ENCODE data around the gene PHACTR1. TPM values are rescaled to one million over a fixed set of nuclear protein-coding genes. Genes with fewer than 3 reads are reported as not detected.

The PHACTR1 gene
- total and polyA plus RNA-seq, 9 of the 15 experiments (the other 6 are each of a cell fraction or from before 2014, with no cell fraction given), result 11.5 to 32.6 (median 22.0) TPM

DNA sequence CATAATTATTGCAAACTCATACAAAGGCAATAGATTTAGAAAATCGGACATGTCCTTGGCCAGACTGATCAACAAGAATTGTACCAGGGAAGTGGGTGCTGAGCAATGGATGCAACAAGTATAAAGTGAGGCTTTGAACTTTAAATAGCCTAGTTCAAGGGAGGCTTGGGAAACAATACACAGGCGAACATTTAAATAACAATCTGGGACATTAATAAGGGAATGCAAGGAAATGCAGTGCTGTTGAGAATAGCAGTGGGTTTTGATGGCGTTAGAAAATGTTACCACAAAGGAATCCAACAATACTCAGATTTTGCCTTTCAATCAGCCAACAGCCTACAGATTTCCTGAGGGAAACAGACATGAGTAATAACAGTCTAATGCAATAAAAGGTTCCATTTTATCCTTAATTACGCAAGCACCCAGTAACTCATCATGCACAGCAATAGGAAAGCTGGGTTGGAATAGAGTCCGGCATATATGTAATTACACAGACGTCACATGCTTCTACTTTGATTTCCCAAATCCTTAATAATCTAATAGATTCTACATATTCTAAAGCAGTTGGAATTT, 134.6 kb downstream of the PHACTR1 start:
- no peaks in the 10 kb centered on the region for H3K4me1 ChIP-seq (replicated peaks in 1 of 2; ENCODE audit: control insufficient read depth in 2 of 2, insufficient read depth in 2 of 2, low read length in 2 of 2)
- no TSS peak for BruUV-seq (replicated peaks)
- H2AFZ ChIP-seq (ENCODE audit: low read depth, low read length), result no peak overlapping the region
- H4K20me1 ChIP-seq (replicated peaks; ENCODE audit: control insufficient read depth, insufficient read depth, low read length), result no peaks in the 10 kb centered on the region
- H3K4me3 ChIP-seq, result no peak overlapping the region
- in situ Hi-C loops (cut with MboI) (no loop called here), intact Hi-C loops (cut with micrococcal nuclease) (no loop called here)
- WGBS (ENCODE audit: insufficient coverage, low coverage, missing lambda C conversion rate), result 0% methylated on average over 6 of the region's 6 CpGs
- H3K9ac ChIP-seq (ENCODE audit: insufficient read depth in 1 of 2, low read depth in 2 of 2, low read length in 2 of 2), result no peak overlapping the region
- H3K9me1 ChIP-seq (ENCODE audit: control insufficient read depth, insufficient read depth, low read length), result no peaks in the 10 kb centered on the region
- no peak overlapping the region for H3K4me2 ChIP-seq (ENCODE audit: insufficient read depth, low read length)
- peaks cover 0 to 8% of the 10 kb centered on the region in 2 experiments; a peak in 2 of 5 replicates for H3K27me3 ChIP-seq (ENCODE audit: control insufficient read depth in 2 of 2, insufficient read depth in 2 of 2, low read length in 2 of 2)
- ATAC-seq (no peak), FAIRE-seq (no peak), DNase-seq (ENCODE audit: extremely low read depth in 1 of 4, low spot score in 3 of 4) (no peak)
- CTCF ChIA-PET (ENCODE audit: low intra/inter-chr PET ratio), result no interaction called here
- H3K27ac ChIP-seq (ENCODE audit: extremely low read depth, low read depth, low read length), result no peak overlapping the region
- no peaks in the 10 kb centered on the region for H3K36me3 ChIP-seq (ENCODE audit: control insufficient read depth, insufficient read depth, low read length)
- POLR2A ChIA-PET, result no interaction called here
- H3K9me3 ChIP-seq (replicated peaks; ENCODE audit: control insufficient read depth, insufficient read depth, low read depth, low read length), result no peaks in the 10 kb centered on the region
- H3K79me2 ChIP-seq (ENCODE audit: control insufficient read depth, insufficient read depth, low read length), result no peaks in the 10 kb centered on the region
- TF ChIP-seq DDX20 (tag; IDR thresholded peaks at IDR 0.05; ENCODE audit: low read depth) (no peak), MXI1 (IDR thresholded peaks at IDR 0.05; ENCODE audit: low read depth, low read length) (no peak), HNRNPL (IDR thresholded peaks at IDR 0.05; ENCODE audit: low read depth, low read length) (no peak), ATF1 (CRISPR knock-in tag; IDR thresholded peaks at IDR 0.05) (no peak), ATF1 (tag; IDR thresholded peaks at IDR 0.05) (no peak)

DNA sequence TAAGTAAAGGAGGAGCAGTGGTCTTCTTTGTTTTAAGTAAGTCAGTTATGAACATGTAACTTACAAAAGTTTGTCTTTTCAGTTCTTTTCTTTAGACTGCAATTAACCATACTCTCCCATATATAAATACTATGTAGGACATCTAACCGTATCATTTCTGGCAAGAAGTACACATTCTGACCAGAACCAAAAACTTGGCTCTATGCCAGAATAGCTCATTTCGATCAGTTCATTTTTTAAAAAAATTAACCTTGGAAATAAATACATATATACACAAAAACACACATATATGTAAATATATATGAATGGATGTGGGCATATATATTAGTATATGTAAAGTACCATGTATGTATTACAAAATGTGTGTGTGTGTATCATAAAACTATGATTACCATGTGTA, 145.0 kb downstream of the PHACTR1 start:
- in situ Hi-C loops (cut with MboI), result no loop called here
- no peak overlapping the region for H3K4me2 ChIP-seq (ENCODE audit: insufficient read depth, low read length)
- H4K20me1 ChIP-seq (replicated peaks; ENCODE audit: control insufficient read depth, insufficient read depth, low read length), result no peaks in the 10 kb centered on the region
- POLR2A ChIA-PET, result no interaction called here
- H3K4me1 ChIP-seq (replicated peaks in 1 of 2; ENCODE audit: control insufficient read depth in 2 of 2, insufficient read depth in 2 of 2, low read length in 2 of 2), result no peaks in the 10 kb centered on the region
- H2AFZ ChIP-seq (ENCODE audit: low read depth, low read length), result no peak overlapping the region
- no peaks in the 10 kb centered on the region for H3K79me2 ChIP-seq (ENCODE audit: control insufficient read depth, insufficient read depth, low read length)
- DNase-seq (ENCODE audit: extremely low read depth in 1 of 4, low spot score in 3 of 4), result no peak
- intact Hi-C loops (cut with micrococcal nuclease), result no loop called here
- H3K27me3 ChIP-seq (ENCODE audit: control insufficient read depth in 2 of 2, insufficient read depth in 2 of 2, low read length in 2 of 2), result peaks cover 3 to 20% of the 10 kb centered on the region in 2 experiments; a peak in 4 of 5 replicates
- CTCF ChIA-PET (ENCODE audit: low intra/inter-chr PET ratio), result no interaction called here
- H3K27ac ChIP-seq (ENCODE audit: extremely low read depth, low read depth, low read length), result no peak overlapping the region
- H3K36me3 ChIP-seq (ENCODE audit: control insufficient read depth, insufficient read depth, low read length), result no peaks in the 10 kb centered on the region
- H3K9me1 ChIP-seq (ENCODE audit: control insufficient read depth, insufficient read depth, low read length), result no peaks in the 10 kb centered on the region
- H3K9me3 ChIP-seq (replicated peaks; ENCODE audit: control insufficient read depth, insufficient read depth, low read depth, low read length), result no peaks in the 10 kb centered on the region
- FAIRE-seq, result no peak
- WGBS (ENCODE audit: insufficient coverage, low coverage, missing lambda C conversion rate), result 0% methylated on average over 2 of the region's 2 CpGs
- BruUV-seq (replicated peaks), result no TSS peak
- ATAC-seq, result no peak
- TF ChIP-seq, protein P1, sequence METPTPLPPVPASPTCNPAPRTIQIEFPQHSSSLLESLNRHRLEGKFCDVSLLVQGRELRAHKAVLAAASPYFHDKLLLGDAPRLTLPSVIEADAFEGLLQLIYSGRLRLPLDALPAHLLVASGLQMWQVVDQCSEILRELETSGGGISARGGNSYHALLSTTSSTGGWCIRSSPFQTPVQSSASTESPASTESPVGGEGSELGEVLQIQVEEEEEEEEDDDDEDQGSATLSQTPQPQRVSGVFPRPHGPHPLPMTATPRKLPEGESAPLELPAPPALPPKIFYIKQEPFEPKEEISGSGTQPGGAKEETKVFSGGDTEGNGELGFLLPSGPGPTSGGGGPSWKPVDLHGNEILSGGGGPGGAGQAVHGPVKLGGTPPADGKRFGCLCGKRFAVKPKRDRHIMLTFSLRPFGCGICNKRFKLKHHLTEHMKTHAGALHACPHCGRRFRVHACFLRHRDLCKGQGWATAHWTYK (CRISPR knock-in tag; IDR thresholded peaks at IDR 0.05), result no peak
- TF ChIP-seq RHOXF2B (CRISPR knock-in tag; conservative IDR thresholded peaks at IDR 0.05) (no peak), PCBP2 (IDR thresholded peaks at IDR 0.05; ENCODE audit: low read depth, low read length, poor library complexity, severe bottlenecking) (no peak), NFIC (IDR thresholded peaks at IDR 0.05) (peak; percentile 99), SMAD1 (IDR thresholded peaks at IDR 0.05; ENCODE audit: low read depth, low read length, partially characterized antibody) (peak; percentile 44), NFIX (CRISPR knock-in tag; IDR thresholded peaks at IDR 0.05; ENCODE audit: low read depth) (peak; percentile 98)
- H3K9ac ChIP-seq (ENCODE audit: insufficient read depth in 1 of 2, low read depth in 2 of 2, low read length in 2 of 2), result no peak overlapping the region
- no peak overlapping the region for H3K4me3 ChIP-seq
